Activated CD8-positive, alpha-beta memory T cell treated with anti-CD3 and anti-CD28 coated beads, Interleukin-2, amount 50 U/mL, for 4 hours (primary cell): ENCODE results near the gene CIAO1.
"Not testable (repeated sequence)": the region's sequence is repeated elsewhere in the genome, so short reads cannot be mapped to it uniquely, and the experiment has no call there.

Experiments
- DNase-seq: peaks from one replicate; pipeline ENCODE4 v3.0.0-alpha.2; 2020

Gene CIAO1

GRCh38 chr2:96251721-96252292, 14.2 kb upstream of the CIAO1 start:
- DNase-seq = no peak

GRCh38 chr2:96252526-96252925, 13.5 kb upstream of the CIAO1 start:
- no peak for DNase-seq

DNA sequence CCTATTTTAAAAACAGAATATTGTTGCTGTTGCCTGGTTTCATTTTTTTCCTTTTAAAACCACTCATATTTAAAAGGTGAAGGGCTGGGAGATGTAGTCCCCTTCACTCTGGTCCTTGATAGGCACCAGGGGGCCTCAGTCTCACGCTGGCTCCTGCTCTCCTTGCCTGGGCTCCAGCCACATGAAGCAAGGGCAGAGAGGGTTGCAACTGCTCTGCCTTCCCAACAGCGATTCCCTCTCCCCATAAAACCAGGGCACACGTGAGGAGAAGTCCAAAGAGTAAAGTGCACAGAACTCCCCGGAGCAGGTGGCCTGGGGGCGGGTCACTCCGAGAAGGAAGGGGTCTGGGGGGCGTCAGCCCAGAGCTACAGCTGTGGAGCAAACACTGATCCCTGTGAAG, 13.0 kb upstream of the CIAO1 start:
- DNase-seq = no peak

DNA sequence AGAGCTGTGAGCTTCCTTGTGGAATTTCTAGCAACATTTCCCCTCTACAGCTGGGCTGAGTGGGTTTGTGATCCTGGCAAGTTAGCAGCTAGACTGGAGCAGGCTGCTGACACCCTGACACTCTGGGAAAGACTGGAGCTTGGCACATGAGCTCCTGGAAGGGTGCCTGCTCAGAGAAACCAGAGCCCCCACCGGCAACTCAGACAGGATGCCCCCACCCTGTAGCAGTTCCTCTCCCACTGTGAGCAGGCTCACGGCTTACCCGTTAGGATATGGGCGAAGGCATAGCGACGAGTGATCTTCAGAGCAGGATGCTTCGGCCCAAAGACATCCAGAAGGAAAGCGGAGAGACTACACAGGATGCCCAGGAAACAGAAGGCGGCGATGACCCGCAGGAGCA, 11.5 kb upstream of the CIAO1 start:
- no peak for DNase-seq

DNA sequence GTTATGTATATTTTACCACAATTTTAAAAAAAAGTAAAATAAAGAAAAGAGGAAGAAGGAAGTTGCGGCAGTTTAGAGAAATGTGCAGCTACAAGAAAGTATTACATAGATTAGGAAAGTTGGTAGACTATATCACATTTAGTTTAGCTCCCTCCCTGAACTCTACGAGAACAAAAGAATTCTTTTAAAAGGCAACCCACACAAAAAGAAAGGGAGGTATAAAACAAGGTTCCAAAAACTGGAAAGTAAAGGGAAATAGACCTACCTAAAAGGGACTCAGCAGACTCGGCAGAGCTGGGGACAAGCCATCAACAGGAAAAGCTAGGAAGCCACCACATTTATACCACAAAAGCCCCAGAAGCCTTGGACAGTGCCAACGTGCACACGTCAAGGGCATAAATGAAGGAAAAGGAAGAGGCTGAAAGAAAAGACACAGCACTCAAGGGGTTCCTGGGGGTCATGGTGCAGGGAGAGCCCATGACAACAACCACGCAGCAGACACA, 9.4 kb upstream of the CIAO1 start:
- DNase-seq = no peak

DNA sequence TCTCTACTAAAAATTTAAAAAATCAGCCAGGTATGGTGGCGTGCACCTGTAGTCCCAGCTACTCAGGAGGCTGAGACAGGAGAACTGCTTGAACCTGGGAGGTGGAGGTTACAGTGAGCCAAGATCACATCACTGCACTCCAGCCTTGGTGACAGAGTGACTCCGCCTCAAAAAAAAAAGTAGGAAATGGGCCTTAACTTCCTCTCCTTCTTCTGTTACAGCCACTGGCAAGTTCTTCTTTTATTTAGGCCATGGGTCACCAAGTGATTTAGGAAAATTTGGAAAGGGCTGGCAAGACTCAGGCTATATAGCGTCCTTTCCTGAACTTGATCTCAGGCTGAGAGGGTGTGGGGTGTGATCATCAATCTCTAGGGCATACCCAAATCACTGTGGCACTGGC, 8.3 kb upstream of the CIAO1 start:
- not testable (repeated sequence) for DNase-seq

DNA sequence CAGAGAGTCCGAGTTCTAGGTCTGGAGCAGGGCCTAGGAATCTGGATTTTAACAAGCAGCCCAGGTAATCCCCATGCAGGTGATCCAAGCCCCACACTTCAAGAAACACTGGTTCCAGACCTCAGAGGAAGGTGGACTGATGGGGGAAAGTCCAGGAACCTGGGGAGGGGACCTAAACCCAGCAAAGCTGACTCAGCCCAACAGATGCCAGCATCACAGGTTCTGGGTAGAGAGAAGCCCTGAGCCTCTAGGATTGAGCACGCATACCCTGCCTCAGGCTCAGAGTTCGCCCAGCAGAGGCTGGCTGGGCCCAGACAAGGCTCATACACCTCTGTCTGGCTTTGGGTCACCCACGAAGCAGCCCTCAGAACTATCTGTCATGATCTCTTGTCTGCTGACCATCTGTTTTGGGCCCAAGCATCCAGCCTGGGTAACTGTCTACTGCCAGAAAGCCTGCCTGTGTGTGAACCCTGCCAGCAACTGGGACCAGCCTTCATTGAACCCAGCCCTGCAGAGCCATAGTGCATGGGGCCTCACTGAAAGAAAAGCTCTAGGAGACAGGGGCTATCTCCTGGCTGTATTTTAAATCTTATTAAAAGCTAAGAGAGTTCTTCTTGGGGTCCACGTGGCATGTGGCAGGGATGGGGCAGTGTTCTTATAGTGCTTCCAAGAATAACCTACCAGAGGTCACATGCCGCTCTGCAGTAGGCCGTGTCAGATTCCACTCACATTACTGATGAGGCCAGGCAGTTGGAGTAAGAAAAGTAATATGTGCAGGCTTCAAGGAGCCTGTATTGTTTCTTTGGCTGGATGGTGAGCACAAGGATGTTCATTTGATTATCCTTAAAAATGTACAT, 7.6 kb upstream of the CIAO1 start:
- DNase-seq = no peak

- DNase-seq = no peak
These were observed 6.5 kb upstream of the CIAO1 start for GRCh38 chr2:96259497-96259921.

DNA sequence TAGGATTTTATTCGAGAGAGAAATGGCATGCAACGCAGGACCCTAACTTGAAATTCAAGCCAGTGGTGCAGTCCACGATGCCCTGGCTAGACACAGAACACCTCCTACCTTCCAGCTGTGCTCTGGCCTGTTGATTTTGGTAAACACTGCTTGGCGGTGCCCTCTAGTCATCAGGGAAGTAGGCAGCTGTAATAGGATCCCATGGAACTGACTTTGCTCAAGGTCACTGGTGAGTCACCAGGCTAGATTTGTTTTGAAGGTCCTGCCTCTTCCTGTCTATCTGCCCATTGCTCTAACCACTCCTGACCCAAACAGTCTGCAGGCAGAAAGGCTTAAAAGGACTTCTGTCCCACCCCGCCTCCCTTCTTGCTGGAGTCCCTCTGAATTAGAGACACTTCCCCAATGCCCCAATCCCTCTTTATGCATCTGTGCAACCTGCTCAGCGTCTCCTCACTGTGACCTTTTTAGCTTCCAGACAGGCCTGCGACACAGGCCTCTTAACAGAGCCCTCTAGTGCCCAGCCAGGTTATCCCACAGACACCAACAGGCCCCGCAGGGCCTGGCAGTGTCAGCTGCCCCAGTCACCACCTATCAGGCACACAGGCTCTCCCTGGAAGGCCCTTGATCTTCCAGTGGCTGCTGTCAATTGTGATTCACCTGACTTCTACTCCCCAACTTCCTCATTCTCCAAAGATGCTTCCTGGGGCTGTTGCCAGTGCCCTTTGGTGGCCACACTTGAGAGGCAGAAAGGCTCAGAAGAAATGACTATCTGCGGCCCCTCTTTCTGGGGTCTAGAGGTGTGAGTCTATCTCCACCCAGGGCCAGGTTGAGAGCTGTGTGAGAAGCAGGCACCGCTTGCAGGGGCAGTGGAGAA, 5.4 kb upstream of the CIAO1 start:
- no peak for DNase-seq

- no peak for DNase-seq
These were observed 4.6 kb upstream of the CIAO1 start for GRCh38 chr2:96261328-96262003.

GRCh38 chr2:96262306-96262705, 3.7 kb upstream of the CIAO1 start:
- DNase-seq = no peak

DNA sequence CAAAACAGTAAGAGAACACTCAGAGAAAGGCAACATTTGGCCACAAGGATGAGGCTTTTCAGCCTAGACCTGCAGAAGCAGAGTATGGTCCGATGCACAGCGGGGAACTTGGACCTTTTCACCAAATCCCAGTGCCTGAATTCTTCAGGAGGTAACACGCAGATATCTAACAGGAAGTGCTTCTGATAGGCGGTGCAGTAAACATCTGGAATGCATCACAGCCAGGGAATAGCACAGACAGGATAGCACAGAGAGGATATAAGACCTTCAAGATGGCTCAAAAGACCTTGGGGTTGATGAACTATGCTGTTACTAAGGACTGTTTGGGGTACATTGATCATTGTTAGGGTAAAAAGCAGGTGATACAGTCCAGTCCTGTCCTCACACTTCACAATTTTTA, 1.9 kb upstream of the CIAO1 start:
- DNase-seq = no peak

GRCh38 chr2:96264656-96265348, 1.2 kb upstream of the CIAO1 start:
- peak; percentile 26 for DNase-seq

DNA sequence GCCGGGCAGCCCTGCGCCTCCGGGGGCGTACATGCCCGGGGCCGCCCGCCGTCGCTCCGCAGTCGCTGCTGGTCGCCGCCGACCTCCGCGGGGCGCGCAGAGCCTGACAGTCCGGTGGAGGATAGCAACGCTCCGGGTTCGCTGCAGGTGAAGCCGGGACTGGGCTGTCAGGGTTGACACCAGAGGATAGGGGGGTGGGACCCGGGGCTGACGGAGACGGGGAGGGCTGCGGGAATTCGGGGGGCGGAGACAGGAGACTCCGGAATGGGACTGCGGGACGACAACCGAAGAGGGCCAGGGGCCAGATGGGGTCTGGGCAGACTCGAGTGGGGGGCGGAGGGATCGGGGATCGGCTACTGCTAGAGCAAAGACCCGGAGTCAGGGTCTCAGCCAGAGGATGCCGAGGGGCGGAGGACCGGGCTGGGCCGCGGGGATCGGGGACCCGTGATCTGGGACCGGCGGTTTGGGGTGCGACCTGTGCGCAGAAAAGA, 631 bp upstream of the CIAO1 start:
- DNase-seq = no peak

DNA sequence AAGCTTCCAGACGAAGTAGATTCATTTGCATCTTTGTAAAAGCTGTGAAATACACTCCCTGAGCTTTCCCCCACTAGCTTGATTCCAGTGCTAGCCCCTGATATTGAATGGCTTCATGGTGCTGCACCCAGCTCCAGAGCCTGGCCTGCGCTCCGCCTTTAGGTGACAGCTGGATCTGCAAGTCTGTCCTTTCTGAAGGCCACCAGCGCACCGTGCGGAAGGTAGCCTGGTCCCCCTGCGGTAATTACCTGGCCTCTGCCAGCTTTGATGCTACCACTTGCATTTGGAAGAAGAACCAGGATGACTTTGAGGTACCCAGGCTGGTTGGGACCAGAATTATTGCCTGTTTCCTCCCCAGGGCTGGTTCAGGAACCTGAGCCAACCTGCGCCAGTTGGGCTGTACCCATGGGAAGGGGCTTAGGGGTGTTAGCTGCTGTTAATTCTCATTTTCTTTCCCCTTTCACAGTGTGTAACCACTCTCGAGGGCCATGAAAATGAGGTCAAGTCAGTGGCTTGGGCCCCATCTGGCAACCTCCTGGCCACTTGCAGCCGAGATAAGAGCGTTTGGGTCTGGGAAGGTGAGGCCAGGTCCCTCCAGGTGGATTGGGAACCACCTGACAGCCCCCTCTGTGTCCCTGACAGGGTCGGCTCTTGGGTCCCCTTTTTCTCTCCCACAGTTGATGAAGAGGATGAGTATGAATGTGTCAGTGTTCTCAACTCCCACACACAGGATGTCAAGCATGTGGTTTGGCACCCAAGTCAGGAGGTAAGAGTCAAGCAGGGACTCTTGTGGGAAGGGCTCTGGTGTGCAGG, 1.3 kb downstream of the CIAO1 start:
- peak; percentile 34 for DNase-seq

DNA sequence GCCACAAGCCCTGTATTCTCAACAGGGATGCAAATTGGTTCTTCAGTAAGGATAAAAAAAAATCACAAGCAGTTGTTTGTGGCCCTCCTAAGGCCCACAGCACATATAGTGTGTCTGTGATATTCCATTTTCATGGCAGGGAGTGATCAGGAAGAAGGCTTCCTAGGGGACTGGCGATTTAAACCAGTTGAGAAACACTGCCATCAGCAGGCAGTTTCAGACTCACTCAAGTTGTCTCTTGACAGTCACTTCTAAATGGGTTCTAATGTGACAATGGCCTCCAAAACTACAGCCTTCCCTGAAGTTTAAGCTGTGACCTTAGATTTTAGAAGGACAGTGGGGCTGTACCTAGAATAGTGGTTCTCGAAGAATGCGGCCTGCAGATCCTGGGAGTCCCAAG, 6.0 kb downstream of the CIAO1 start:
- no peak for DNase-seq

- DNase-seq = no peak
These were observed 7.7 kb downstream of the CIAO1 start for GRCh38 chr2:96273763-96274162.

GRCh38 chr2:96274355-96275056, 8.5 kb downstream of the CIAO1 start:
- no peak for DNase-seq

- DNase-seq = no peak
These were observed 10.9 kb downstream of the CIAO1 start for GRCh38 chr2:96276787-96277499.
